PFSK-1 (cell line): ENCODE data around the gene PCBP3.

ENCODE experiments used
- FOXP2 ChIP-seq: optimal IDR thresholded peaks from 2 replicates; pipeline ENCODE3; 2011; ENCODE audit warnings: borderline replicate concordance, control low read depth, inconsistent platforms; ENCODE audit not compliant: insufficient read depth; ENCODE audit errors: extremely low read length, extremely low read depth
- POLR2AphosphoS5 ChIP-seq: IDR thresholded peaks from 2 replicates; pipeline ENCODE4 v1.6.1; 2012; ENCODE audit warnings: low read depth, mild to moderate bottlenecking, control low read depth, low read length, moderate library complexity
- SIN3A ChIP-seq: IDR thresholded peaks from 2 replicates; pipeline ENCODE4 v1.6.1; 2012; ENCODE audit warnings: mild to moderate bottlenecking, low read length, moderate library complexity, borderline replicate concordance; ENCODE audit not compliant: insufficient read depth
- TAF1 ChIP-seq: IDR thresholded peaks from 2 replicates; pipeline ENCODE4 v1.6.1; 2012; ENCODE audit warnings: low read length, control low read depth, borderline replicate concordance; ENCODE audit not compliant: insufficient read depth
- TF ChIP-seq, protein P1 (sequence below), 2 experiments: IDR thresholded peaks; 2 replicates each; pipeline versions ENCODE4 v1.6.1 to v1.8.0; 2011 to 2012; ENCODE audit warnings: low read depth in 2 of 2, low read length in 2 of 2, control low read depth in 1 of 2, inconsistent platforms in 1 of 2, mild to moderate bottlenecking in 1 of 2, moderate library complexity in 1 of 2; ENCODE audit not compliant: insufficient read depth in 1 of 2

DNA sequence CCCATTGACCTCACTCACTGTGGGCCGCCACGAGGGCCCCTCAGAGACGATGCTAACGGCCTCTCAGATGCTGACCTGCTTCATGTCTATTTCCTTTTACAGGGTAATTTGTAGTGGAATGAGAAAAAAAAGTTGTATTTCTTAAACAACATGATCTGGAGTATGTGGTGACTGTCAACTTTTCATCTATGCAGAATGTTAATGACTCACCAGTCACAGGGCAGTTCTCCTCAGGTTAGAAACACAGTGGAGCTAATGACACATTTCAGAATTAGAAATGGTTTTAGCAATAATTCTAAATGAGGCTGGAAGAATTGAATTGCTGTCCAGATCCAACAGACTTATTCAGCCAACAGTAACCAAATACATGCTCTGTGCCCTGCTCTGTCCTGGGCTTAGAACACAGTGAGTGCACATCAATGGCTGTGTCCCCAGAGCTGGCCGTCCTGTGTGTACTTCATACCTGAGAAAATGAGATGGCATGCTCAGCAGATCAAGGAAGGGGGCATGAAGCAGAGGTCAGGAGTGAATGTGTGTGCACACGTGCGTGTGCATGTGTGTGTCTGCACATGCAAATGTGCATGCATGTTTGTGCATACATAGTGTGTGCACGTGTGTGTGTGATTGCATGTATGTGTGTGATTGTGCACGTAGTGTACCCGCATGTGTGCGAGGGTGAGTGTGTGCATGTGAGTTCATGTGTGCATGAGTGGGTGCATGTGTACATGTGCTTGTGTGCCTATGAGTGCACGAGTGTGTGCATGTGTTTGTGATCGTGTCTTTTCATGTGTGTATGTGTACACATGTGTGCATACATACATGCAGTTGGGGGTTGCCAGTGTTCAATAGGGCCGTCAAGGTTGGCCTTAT is 145.3 kb downstream of the PCBP3 start:
- TF ChIP-seq, protein P1, sequence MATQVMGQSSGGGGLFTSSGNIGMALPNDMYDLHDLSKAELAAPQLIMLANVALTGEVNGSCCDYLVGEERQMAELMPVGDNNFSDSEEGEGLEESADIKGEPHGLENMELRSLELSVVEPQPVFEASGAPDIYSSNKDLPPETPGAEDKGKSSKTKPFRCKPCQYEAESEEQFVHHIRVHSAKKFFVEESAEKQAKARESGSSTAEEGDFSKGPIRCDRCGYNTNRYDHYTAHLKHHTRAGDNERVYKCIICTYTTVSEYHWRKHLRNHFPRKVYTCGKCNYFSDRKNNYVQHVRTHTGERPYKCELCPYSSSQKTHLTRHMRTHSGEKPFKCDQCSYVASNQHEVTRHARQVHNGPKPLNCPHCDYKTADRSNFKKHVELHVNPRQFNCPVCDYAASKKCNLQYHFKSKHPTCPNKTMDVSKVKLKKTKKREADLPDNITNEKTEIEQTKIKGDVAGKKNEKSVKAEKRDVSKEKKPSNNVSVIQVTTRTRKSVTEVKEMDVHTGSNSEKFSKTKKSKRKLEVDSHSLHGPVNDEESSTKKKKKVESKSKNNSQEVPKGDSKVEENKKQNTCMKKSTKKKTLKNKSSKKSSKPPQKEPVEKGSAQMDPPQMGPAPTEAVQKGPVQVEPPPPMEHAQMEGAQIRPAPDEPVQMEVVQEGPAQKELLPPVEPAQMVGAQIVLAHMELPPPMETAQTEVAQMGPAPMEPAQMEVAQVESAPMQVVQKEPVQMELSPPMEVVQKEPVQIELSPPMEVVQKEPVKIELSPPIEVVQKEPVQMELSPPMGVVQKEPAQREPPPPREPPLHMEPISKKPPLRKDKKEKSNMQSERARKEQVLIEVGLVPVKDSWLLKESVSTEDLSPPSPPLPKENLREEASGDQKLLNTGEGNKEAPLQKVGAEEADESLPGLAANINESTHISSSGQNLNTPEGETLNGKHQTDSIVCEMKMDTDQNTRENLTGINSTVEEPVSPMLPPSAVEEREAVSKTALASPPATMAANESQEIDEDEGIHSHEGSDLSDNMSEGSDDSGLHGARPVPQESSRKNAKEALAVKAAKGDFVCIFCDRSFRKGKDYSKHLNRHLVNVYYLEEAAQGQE (IDR thresholded peaks at IDR 0.05; ENCODE audit: insufficient read depth in 1 of 2, low read depth in 2 of 2, low read length in 2 of 2) = no peak
- no peak for TF ChIP-seq FOXP2
- TF ChIP-seq TAF1 = no peak
- TF ChIP-seq SIN3A = no peak
- TF ChIP-seq POLR2AphosphoS5 = no peak
